ENCODE data around the gene FCRL1. TPM values are rescaled to one million over a fixed set of nuclear protein-coding genes. Genes with fewer than 3 reads are reported as not detected.

The FCRL1 gene
- total RNA-seq, 2 donors from 2014 or later = not detected

GRCh38 chr1:157830887-157831286, 11.0 kb upstream of the FCRL1 start:
- no peak for ATAC-seq (replicated peaks)
- H3K27me3 Mint-ChIP-seq = peaks cover 13% of the 10 kb centered on the region
- H3K27ac Mint-ChIP-seq = no peak overlapping the region
- no peaks in the 10 kb centered on the region for H3K4me1 Mint-ChIP-seq
- no peaks in the 10 kb centered on the region for H3K36me3 Mint-ChIP-seq (ENCODE audit: low read depth)
- no peak overlapping the region for H3K4me3 Mint-ChIP-seq
- no peaks in the 10 kb centered on the region for H3K9me3 Mint-ChIP-seq

GRCh38 chr1:157829711-157830110, 9.8 kb upstream of the FCRL1 start:
- Mint-ChIP-seq H3K9me3 (no peaks in the 10 kb centered on the region), H3K27ac (no peak overlapping the region), H3K36me3 (ENCODE audit: low read depth) (no peaks in the 10 kb centered on the region), H3K27me3 (peaks cover 20% of the 10 kb centered on the region), H3K4me1 (no peaks in the 10 kb centered on the region), H3K4me3 (no peak overlapping the region)
- ATAC-seq (replicated peaks) = no peak

DNA sequence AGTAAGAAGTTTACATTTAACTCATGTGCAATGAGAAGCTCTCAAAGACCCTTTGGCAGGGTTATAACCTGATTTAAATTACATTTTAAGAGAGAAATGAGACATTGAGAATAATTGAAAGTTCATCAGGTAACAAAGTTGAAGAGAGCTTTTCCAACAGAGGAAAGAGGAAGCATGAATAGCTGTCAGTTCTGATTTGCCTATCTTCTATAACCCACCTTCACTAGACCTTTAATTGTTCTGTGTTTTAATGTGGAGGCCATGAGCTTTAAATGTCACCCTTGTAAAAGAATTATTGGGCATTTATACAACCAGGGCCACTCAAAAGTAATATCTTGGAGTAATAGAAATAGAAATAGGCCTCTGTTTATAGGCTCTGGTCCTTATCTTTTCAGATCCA, 9.3 kb upstream of the FCRL1 start:
- Mint-ChIP-seq H3K27me3 (peaks cover 25% of the 10 kb centered on the region), H3K27ac (no peak overlapping the region), H3K9me3 (no peaks in the 10 kb centered on the region), H3K4me1 (no peaks in the 10 kb centered on the region), H3K4me3 (no peak overlapping the region), H3K36me3 (ENCODE audit: low read depth) (no peaks in the 10 kb centered on the region)
- ATAC-seq (replicated peaks) = no peak

- no peaks in the 10 kb centered on the region for H3K4me1 Mint-ChIP-seq
- ATAC-seq (replicated peaks) = no peak
- no peak overlapping the region for H3K4me3 Mint-ChIP-seq
- H3K36me3 Mint-ChIP-seq (ENCODE audit: low read depth) = no peaks in the 10 kb centered on the region
- no peak overlapping the region for H3K27ac Mint-ChIP-seq
- peaks cover 3% of the 10 kb centered on the region for H3K9me3 Mint-ChIP-seq
- H3K27me3 Mint-ChIP-seq = peaks cover 30% of the 10 kb centered on the region
Observed at GRCh38 chr1:157820299-157820698, 379 bp upstream of the FCRL1 start.

GRCh38 chr1:157819215-157819614, 705 bp downstream of the FCRL1 start:
- Mint-ChIP-seq H3K36me3 (ENCODE audit: low read depth) (no peaks in the 10 kb centered on the region), H3K9me3 (peaks cover 8% of the 10 kb centered on the region), H3K27ac (no peak overlapping the region), H3K4me3 (no peak overlapping the region), H3K4me1 (no peaks in the 10 kb centered on the region), H3K27me3 (peaks cover 29% of the 10 kb centered on the region)
- no peak for ATAC-seq (replicated peaks)

DNA sequence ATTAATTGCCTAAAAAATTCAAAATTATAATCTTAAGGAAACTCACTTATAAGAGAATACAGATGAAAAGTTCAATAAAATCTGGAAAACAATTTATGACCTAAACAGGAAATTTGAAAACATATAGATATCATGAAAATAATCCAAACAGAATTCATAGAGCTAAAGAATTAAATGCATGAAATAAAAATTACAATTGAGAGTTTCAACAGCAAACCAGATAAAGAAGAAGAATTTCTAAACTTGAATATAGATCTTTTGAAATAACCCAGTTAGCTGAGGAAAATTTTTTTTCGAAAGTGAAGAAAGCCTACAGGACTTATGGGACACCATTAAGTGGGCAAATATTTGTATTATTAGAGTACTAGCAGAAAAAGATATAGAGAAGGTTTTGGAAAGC, 6.7 kb downstream of the FCRL1 start:
- H3K4me3 Mint-ChIP-seq = no peak overlapping the region
- peaks cover 17% of the 10 kb centered on the region for H3K9me3 Mint-ChIP-seq
- ATAC-seq (replicated peaks) = no peak
- H3K4me1 Mint-ChIP-seq = no peaks in the 10 kb centered on the region
- H3K27me3 Mint-ChIP-seq = peaks cover 32% of the 10 kb centered on the region
- H3K27ac Mint-ChIP-seq = no peak overlapping the region
- H3K36me3 Mint-ChIP-seq (ENCODE audit: low read depth) = no peaks in the 10 kb centered on the region

- no peaks in the 10 kb centered on the region for H3K9me3 Mint-ChIP-seq
- no peak for ATAC-seq (replicated peaks)
- H3K36me3 Mint-ChIP-seq (ENCODE audit: low read depth) = no peaks in the 10 kb centered on the region
- no peak overlapping the region for H3K4me3 Mint-ChIP-seq
- peaks cover 22% of the 10 kb centered on the region for H3K27me3 Mint-ChIP-seq
- H3K27ac Mint-ChIP-seq = no peak overlapping the region
- no peaks in the 10 kb centered on the region for H3K4me1 Mint-ChIP-seq
Observed at GRCh38 chr1:157806431-157807149, 13.3 kb downstream of the FCRL1 start.

- peaks cover 19% of the 10 kb centered on the region for H3K27me3 Mint-ChIP-seq
- H3K36me3 Mint-ChIP-seq (ENCODE audit: low read depth) = no peaks in the 10 kb centered on the region
- H3K9me3 Mint-ChIP-seq = no peaks in the 10 kb centered on the region
- no peak overlapping the region for H3K4me3 Mint-ChIP-seq
- H3K4me1 Mint-ChIP-seq = no peaks in the 10 kb centered on the region
- no peak overlapping the region for H3K27ac Mint-ChIP-seq
- ATAC-seq (replicated peaks) = no peak
Observed at GRCh38 chr1:157803851-157804250, 16.1 kb downstream of the FCRL1 start.

DNA sequence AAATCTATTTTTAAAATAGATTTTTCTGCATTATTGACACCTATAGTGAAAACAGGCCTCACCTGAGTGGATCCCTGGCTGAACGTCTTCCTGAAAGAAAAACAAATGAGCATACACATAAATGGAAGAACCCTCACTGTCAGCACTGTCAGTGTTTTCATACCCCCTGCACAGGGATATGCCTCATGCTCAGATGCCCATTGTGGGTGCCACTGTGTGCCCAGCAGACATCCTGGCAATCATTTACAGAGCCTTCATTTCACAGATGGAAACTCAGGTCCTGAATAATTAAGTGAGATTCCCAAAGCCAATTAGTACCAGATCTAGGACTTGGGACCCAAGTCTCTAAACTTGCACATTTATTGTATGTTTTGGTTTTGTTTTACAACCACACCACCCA, 19.9 kb downstream of the FCRL1 start:
- Mint-ChIP-seq H3K9me3 (no peaks in the 10 kb centered on the region), H3K27ac (no peak overlapping the region), H3K27me3 (peaks cover 6% of the 10 kb centered on the region), H3K4me1 (no peaks in the 10 kb centered on the region), H3K36me3 (ENCODE audit: low read depth) (no peaks in the 10 kb centered on the region), H3K4me3 (no peak overlapping the region)
- no peak for ATAC-seq (replicated peaks)

DNA sequence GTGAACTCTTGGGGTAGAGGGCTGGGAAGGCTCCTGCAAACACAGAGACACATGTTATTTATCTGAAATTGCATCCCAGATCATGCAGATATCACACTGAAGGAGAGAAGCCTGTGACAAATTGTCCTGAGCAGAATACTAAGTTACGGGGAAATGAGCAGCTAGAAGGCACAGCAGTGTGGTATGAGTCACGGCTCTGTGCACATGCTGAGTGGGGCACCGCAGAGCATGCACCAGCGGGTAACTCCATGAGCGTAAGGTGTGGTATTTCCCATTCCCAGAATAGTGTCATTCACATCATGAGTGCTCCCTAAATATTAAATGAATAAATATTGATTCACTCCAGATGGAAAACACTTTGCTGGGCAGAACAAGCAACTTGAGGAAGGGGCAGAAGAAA, 21.7 kb downstream of the FCRL1 start:
- no peaks in the 10 kb centered on the region for H3K4me1 Mint-ChIP-seq
- H3K27ac Mint-ChIP-seq = no peak overlapping the region
- peaks cover 2% of the 10 kb centered on the region for H3K9me3 Mint-ChIP-seq
- peaks cover 2% of the 10 kb centered on the region for H3K27me3 Mint-ChIP-seq
- no peak overlapping the region for H3K4me3 Mint-ChIP-seq
- H3K36me3 Mint-ChIP-seq (ENCODE audit: low read depth) = no peaks in the 10 kb centered on the region
- ATAC-seq (replicated peaks) = no peak

DNA sequence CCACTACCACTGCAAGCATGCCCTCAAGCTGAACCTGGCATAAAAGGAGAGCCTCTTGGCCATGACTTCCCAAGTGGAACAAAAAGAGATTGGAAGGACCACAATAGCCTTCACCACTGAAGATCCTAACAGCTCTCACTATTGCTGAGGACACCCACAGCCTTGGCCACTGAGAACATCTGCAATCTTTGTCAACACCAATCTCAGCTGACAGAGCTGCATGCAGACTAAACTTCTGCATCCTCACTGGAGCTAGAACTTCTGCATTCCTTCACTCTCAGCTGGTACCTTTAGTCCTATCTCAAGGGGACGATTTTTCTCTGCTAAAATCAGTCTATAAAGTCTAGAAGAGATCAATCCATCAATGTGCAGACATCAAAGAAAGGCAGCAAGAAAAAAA, 34.7 kb downstream of the FCRL1 start:
- H3K4me1 Mint-ChIP-seq = no peaks in the 10 kb centered on the region
- no peak overlapping the region for H3K27ac Mint-ChIP-seq
- H3K36me3 Mint-ChIP-seq (ENCODE audit: low read depth) = no peaks in the 10 kb centered on the region
- H3K27me3 Mint-ChIP-seq = peaks cover 13% of the 10 kb centered on the region
- H3K9me3 Mint-ChIP-seq = peaks cover 6% of the 10 kb centered on the region
- no peak overlapping the region for H3K4me3 Mint-ChIP-seq
- no peak for ATAC-seq (replicated peaks)

- Mint-ChIP-seq H3K36me3 (ENCODE audit: low read depth) (no peaks in the 10 kb centered on the region), H3K27ac (no peak overlapping the region), H3K27me3 (peaks cover 13% of the 10 kb centered on the region), H3K9me3 (peaks cover 6% of the 10 kb centered on the region), H3K4me1 (no peaks in the 10 kb centered on the region), H3K4me3 (no peak overlapping the region)
- no peak for ATAC-seq (replicated peaks)
Observed at GRCh38 chr1:157784801-157785200, 35.1 kb downstream of the FCRL1 start.

DNA sequence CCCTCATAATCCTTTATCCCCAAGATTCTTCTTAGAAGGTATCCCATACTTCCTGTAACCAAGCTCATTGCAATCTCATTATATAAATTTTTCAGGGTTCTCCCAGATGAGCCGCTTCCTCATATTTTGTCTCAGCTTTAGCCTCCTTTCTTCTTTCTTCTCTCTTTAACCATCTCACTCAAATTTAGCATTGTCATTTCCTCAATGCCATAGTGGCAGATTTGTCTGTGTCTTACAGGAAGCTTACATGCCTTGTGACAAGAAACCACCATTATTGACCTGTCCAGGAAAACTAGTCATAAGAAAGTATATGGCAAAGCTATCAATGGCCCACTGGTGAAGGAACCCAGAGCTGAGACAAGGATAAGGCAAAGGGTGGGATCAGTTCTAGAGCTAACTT, 37.0 kb downstream of the FCRL1 start:
- no peak overlapping the region for H3K27ac Mint-ChIP-seq
- H3K27me3 Mint-ChIP-seq = peaks cover 19% of the 10 kb centered on the region
- no peak for ATAC-seq (replicated peaks)
- H3K4me3 Mint-ChIP-seq = no peak overlapping the region
- H3K36me3 Mint-ChIP-seq (ENCODE audit: low read depth) = no peaks in the 10 kb centered on the region
- peaks cover 6% of the 10 kb centered on the region for H3K9me3 Mint-ChIP-seq
- H3K4me1 Mint-ChIP-seq = no peaks in the 10 kb centered on the region

GRCh38 chr1:157781048-157781447, 38.9 kb downstream of the FCRL1 start:
- no peak for ATAC-seq (replicated peaks)
- Mint-ChIP-seq H3K4me3 (no peak overlapping the region), H3K9me3 (no peaks in the 10 kb centered on the region), H3K27ac (no peak overlapping the region), H3K36me3 (ENCODE audit: low read depth) (no peaks in the 10 kb centered on the region), H3K4me1 (no peaks in the 10 kb centered on the region), H3K27me3 (peaks cover 19% of the 10 kb centered on the region)

- H3K4me3 Mint-ChIP-seq = no peak within 1 kb of the TSS
- no peaks in the 10 kb centered on the region for H3K9me3 Mint-ChIP-seq
Observed at GRCh38 chr1:157776971-157777391, 42.9 kb downstream of the FCRL1 start, which contains the start of gene FCRL2. TSS of gene FCRL2 (minus strand) at chr1:157777132. CDS start at chr1:157777073, 59 bp downstream.

More at GRCh38 chr1:157776971-157777391, 42.9 kb downstream of the FCRL1 start, which contains the start of gene FCRL2:
- no peaks in the 10 kb centered on the region for H3K4me1 Mint-ChIP-seq
- peaks cover 21% of the 10 kb centered on the region for H3K27me3 Mint-ChIP-seq
- no peaks in the 10 kb centered on the region for H3K36me3 Mint-ChIP-seq (ENCODE audit: low read depth)
- ATAC-seq (replicated peaks) = no peak
- no peak within 1 kb of the TSS for H3K27ac Mint-ChIP-seq
